HG03095 (cell line): Measurements from ENCODE around the gene SPIRE1.

Source experiments
- ATAC-seq: cut with Tn5 transposase; IDR thresholded peaks from one replicate; pipeline ENCODE4 v1.9.1; 2021; ENCODE audit warnings: moderate library complexity; ENCODE audit not compliant: unreplicated experiment

Gene SPIRE1

GRCh38 chr18:12657684-12658425 is at the start of gene SPIRE1:
Gene SPIRE1, minus strand, starts transcription at chr18:12658107. Its CDS starts 241 bp downstream, at chr18:12657866.
- peak; percentile 80 for ATAC-seq

- ATAC-seq = no peak
Observed at GRCh38 chr18:12703664-12704063, 45.8 kb upstream of the SPIRE1 start.

GRCh38 chr18:12703096-12703567 is 45.2 kb upstream of the SPIRE1 start:
- no peak for ATAC-seq

- ATAC-seq = peak; percentile 67
Observed at GRCh38 chr18:12702221-12703095, 44.6 kb upstream of the SPIRE1 start, which contains the start of the genes CEP76 and PSMG2. Gene CEP76, minus strand, starts transcription at chr18:12702723. Its CDS starts 175 bp downstream, at chr18:12702548. Gene PSMG2, plus strand, starts transcription at chr18:12703042. Its CDS starts 66 bp downstream, at chr18:12703108.

- no peak for ATAC-seq
Observed at GRCh38 chr18:12701161-12701560, 43.3 kb upstream of the SPIRE1 start.

GRCh38 chr18:12699747-12700146 is 41.8 kb upstream of the SPIRE1 start:
- ATAC-seq = no peak

- no peak for ATAC-seq
Observed at GRCh38 chr18:12694032-12694431, 36.1 kb upstream of the SPIRE1 start.

GRCh38 chr18:12692206-12692605 is 34.3 kb upstream of the SPIRE1 start:
- no peak for ATAC-seq

GRCh38 chr18:12689256-12689850 is 31.4 kb upstream of the SPIRE1 start:
- no peak for ATAC-seq

- no peak for ATAC-seq
Observed at GRCh38 chr18:12686100-12686499, 28.2 kb upstream of the SPIRE1 start.

- ATAC-seq = no peak
Observed at GRCh38 chr18:12679183-12679786, 21.4 kb upstream of the SPIRE1 start.

- no peak for ATAC-seq
Observed at GRCh38 chr18:12668041-12668440, 10.1 kb upstream of the SPIRE1 start.

- no peak for ATAC-seq
Observed at GRCh38 chr18:12659904-12660605, 2.1 kb upstream of the SPIRE1 start.

- peak; percentile 28 for ATAC-seq
Observed at GRCh38 chr18:12658426-12659138, 675 bp upstream of the SPIRE1 start.

- peak; percentile 44 for ATAC-seq
Observed at GRCh38 chr18:12656938-12657683, 796 bp downstream of the SPIRE1 start.

GRCh38 chr18:12656605-12656937 is 1.3 kb downstream of the SPIRE1 start:
- no peak for ATAC-seq

GRCh38 chr18:12654971-12655370 is 2.9 kb downstream of the SPIRE1 start:
- ATAC-seq = no peak

- ATAC-seq = no peak
Observed at GRCh38 chr18:12652861-12653401, 5.0 kb downstream of the SPIRE1 start.

- no peak for ATAC-seq
Observed at GRCh38 chr18:12651651-12652050, 6.3 kb downstream of the SPIRE1 start.
